A549 (cell line): ENCODE data around the gene SLC14A1. TPM values are rescaled to one million over a fixed set of nuclear protein-coding genes. Genes with fewer than 3 reads are reported as not detected.

Source experiments
- ATAC-seq, 2 experiments: fragments of 200-7000 bp in 1 of 2; fragments of >200 bp in 1 of 2; cut with Nextera tagmentation in 1 of 2; cut with Tn5 transposase in 1 of 2; 3 replicates each; pipeline versions ENCODE4 v1.8.0 to v1.9.1; 2018 to 2020; ENCODE audit warnings: mild to moderate bottlenecking in 1 of 2, moderate library complexity in 1 of 2
- CTCF ChIA-PET: fragments of 300-600 bp; sonication (Branson Sonifier 250); formaldehyde crosslinking; extraction: SDS; loops from one replicate; lab custom pipeline; 2021; ENCODE audit warnings: antibody characterized with exemption, inconsistent platforms; lab: Yijun Ruan, JAX
- POLR2A ChIA-PET: fragments of 350-600 bp; formaldehyde crosslinking; extraction: SDS; loops from one replicate; lab custom pipeline; 2021; ENCODE audit warnings: antibody characterized with exemption, inconsistent platforms; lab: Yijun Ruan, JAX
- DNase-seq, 2 experiments: peaks; one replicate each; pipeline versions ENCODE4 v3.0.0 to v3.0.0-alpha.2; 2011 to 2016; ENCODE audit warnings: low read depth in 1 of 2, low spot score in 1 of 2
- FAIRE-seq: peaks from 2 replicates; lab custom pipeline; 2011; peaks lifted over from hg19 to GRCh38; lab: Jason Lieb, UNC
- H3K27ac ChIP-seq, 2 experiments: fragments of >200 bp; sonication (Bioruptor Twin); formaldehyde crosslinking; 3 replicates each; pipeline ENCODE4 v1.5.1; 2016 to 2017
- H3K4me1 ChIP-seq: fragments of >200 bp; sonication (Bioruptor Twin); formaldehyde crosslinking; 3 replicates; pipeline ENCODE4 v1.6.1; 2016
- H3K4me2 ChIP-seq: fragments of >200 bp; sonication (Bioruptor Twin); formaldehyde crosslinking; 3 replicates; pipeline ENCODE4 v1.6.1; 2016
- H3K4me3 ChIP-seq: fragments of >200 bp; sonication (Bioruptor Twin); formaldehyde crosslinking; 3 replicates; pipeline ENCODE4 v1.5.1; 2016
- H3K9me3 ChIP-seq: fragments of >200 bp; sonication (Bioruptor Twin); formaldehyde crosslinking; 3 replicates; pipeline ENCODE4 v1.6.1; 2016
- BHLHE40 ChIP-seq: IDR thresholded peaks from 2 replicates; pipeline ENCODE4 v1.6.1; 2012; ENCODE audit warnings: low read depth, low read length, inconsistent platforms
- CBX2 ChIP-seq: fragments of 200-600 bp; sonication (generic); IDR thresholded peaks from 2 replicates; pipeline ENCODE4 v1.6.1; 2016; ENCODE audit warnings: low read depth, mild to moderate bottlenecking, borderline replicate concordance
- CEBPB ChIP-seq, 2 experiments: fragments of >200 bp in 1 of 2; sonication (Bioruptor Twin) in 1 of 2; formaldehyde crosslinking in 1 of 2; IDR thresholded peaks; 2 replicates each; pipeline ENCODE4 v1.6.1; 2012 to 2016
- GATA3 ChIP-seq: IDR thresholded peaks from 2 replicates; pipeline ENCODE4 v1.6.1; 2012; ENCODE audit warnings: borderline replicate concordance
- HDAC2 ChIP-seq: fragments of 200-600 bp; sonication (generic); IDR thresholded peaks from 2 replicates; pipeline ENCODE4 v1.6.1; 2016
- HEYL ChIP-seq: fragments of 250-450 bp; sonication (Bioruptor Pico); IDR thresholded peaks from 2 replicates; pipeline ENCODE4 v1.8.0; 2021; ENCODE audit warnings: mild to moderate bottlenecking, moderate library complexity
- HOXB13 ChIP-seq: fragments of 250-450 bp; sonication (Bioruptor Pico); IDR thresholded peaks from 2 replicates; pipeline ENCODE4 v1.5.0; 2020; ENCODE audit warnings: low read depth, mild to moderate bottlenecking, moderate library complexity
- KDM5A ChIP-seq: fragments of 200-600 bp; sonication (generic); IDR thresholded peaks from 2 replicates; pipeline ENCODE4 v1.6.1; 2016; ENCODE audit warnings: antibody characterized with exemption, mild to moderate bottlenecking
- MAFK ChIP-seq: fragments of 450-650 bp; IDR thresholded peaks from 2 replicates; pipeline ENCODE4 v1.6.1; 2014; ENCODE audit not compliant: partially characterized antibody
- MAZ ChIP-seq: fragments of 150-350 bp; IDR thresholded peaks from 2 replicates; pipeline ENCODE4 v1.6.1; 2014; ENCODE audit warnings: antibody characterized with exemption, low read depth, low read length, borderline replicate concordance
- MYC ChIP-seq: IDR thresholded peaks from 2 replicates; pipeline ENCODE4 v1.6.1; 2012; ENCODE audit warnings: mild to moderate bottlenecking, inconsistent platforms, low read length, improper control_type of control experiment, borderline replicate concordance
- PHF8 ChIP-seq: fragments of 200-600 bp; sonication (generic); IDR thresholded peaks from 2 replicates; pipeline ENCODE4 v1.6.1; 2016; ENCODE audit warnings: low read depth, mild to moderate bottlenecking, antibody characterized with exemption, moderate library complexity, borderline replicate concordance
- POLR2AphosphoS2 ChIP-seq: conservative IDR thresholded peaks from 2 replicates; pipeline ENCODE4 v1.6.1; 2012; ENCODE audit warnings: low read length, improper control_type of control experiment, inconsistent platforms
- RFX5 ChIP-seq: fragments of 450-650 bp; IDR thresholded peaks from 2 replicates; pipeline ENCODE4 v1.7.1; 2014; ENCODE audit warnings: antibody characterized with exemption, mild to moderate bottlenecking, moderate library complexity
- RNF2 ChIP-seq: fragments of 200-600 bp; sonication (generic); IDR thresholded peaks from 2 replicates; pipeline ENCODE4 v1.6.1; 2016; ENCODE audit warnings: low read depth, mild to moderate bottlenecking, antibody characterized with exemption, moderate library complexity, borderline replicate concordance
- SREBF2 ChIP-seq: fragments of 450-650 bp; IDR thresholded peaks from 2 replicates; pipeline ENCODE4 v1.6.1; 2014; ENCODE audit warnings: mild to moderate bottlenecking, moderate library complexity
- TFCP2L1 ChIP-seq: fragments of 250-450 bp; sonication (Bioruptor Pico); IDR thresholded peaks from 2 replicates; pipeline ENCODE4 v1.5.0; 2021; ENCODE audit warnings: mild to moderate bottlenecking
- ZSCAN20 ChIP-seq: fragments of 250-450 bp; sonication (Bioruptor Pico); IDR thresholded peaks from 2 replicates; pipeline ENCODE4 v1.8.0; 2022; ENCODE audit warnings: mild to moderate bottlenecking, moderate library complexity
- WGBS: methylation state at CpG from one replicate; pipeline ENCODE4 v1.1.6; 2017; ENCODE audit errors: missing lambda C conversion rate; 5-methylcytosine and 5-hydroxymethylcytosine counted together
- polyA plus RNA-seq, 4 experiments: library from polyadenylated mRNA; depleted of rRNA in 3 of 4; stranded (reverse); fragments of >200 nt; fragmentation: RNase III in 1 of 4; extraction: RNeasy Plus Mini Kit Qiagen cat#74134 plus additional on column Dnase treatment in 1 of 4; gene quantifications; 2 replicates in 3 of 4; 3 replicates in 1 of 4; pipeline ENCODE4 v1.2.3, GENCODE V29; 2011 to 2017
- TF ChIP-seq, protein P1 (sequence below): fragments of >200 bp; sonication (Bioruptor Twin); formaldehyde crosslinking; IDR thresholded peaks from 3 replicates; pipeline ENCODE4 v1.6.1; 2016
- TF ChIP-seq, protein P2 (sequence below): fragments of 250-450 bp; sonication (Bioruptor Pico); IDR thresholded peaks from 2 replicates; pipeline ENCODE4 v1.5.0; 2021; ENCODE audit warnings: mild to moderate bottlenecking, moderate library complexity, borderline replicate concordance
- TF ChIP-seq, protein P3 (sequence below): IDR thresholded peaks from 2 replicates; pipeline ENCODE4 v1.6.1; 2012; ENCODE audit warnings: low read depth, borderline replicate concordance
- TF ChIP-seq, protein P4 (sequence below): fragments of >200 bp; sonication (Bioruptor Twin); formaldehyde crosslinking; IDR thresholded peaks from 3 replicates; pipeline ENCODE4 v1.5.1; 2016

The SLC14A1 gene
- polyA plus RNA-seq, 2 of the 4 experiments (the other 2 are of a cell fraction), result 0.23 TPM; not detected in 1

DNA sequence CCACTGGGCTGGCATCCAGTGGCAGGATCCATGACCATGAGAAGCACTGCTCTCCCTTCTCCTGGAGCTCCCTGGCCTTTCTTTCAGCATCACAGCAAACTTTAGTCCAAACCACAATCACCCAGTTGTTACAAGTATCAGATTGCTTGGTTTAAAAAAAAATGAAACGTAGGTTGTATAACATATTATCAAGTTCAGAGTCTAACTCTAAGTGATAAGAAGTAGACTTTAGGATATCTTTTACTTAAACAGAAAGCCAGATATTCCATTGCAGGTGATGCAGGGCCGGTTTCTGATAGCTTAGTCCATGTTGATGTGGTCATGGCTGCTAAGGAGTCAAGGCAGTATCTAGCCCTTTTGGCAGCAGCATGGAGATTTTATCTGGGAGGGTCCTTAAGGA lies 24.5 kb downstream of the SLC14A1 start (continued):
- TF ChIP-seq, protein P1, sequence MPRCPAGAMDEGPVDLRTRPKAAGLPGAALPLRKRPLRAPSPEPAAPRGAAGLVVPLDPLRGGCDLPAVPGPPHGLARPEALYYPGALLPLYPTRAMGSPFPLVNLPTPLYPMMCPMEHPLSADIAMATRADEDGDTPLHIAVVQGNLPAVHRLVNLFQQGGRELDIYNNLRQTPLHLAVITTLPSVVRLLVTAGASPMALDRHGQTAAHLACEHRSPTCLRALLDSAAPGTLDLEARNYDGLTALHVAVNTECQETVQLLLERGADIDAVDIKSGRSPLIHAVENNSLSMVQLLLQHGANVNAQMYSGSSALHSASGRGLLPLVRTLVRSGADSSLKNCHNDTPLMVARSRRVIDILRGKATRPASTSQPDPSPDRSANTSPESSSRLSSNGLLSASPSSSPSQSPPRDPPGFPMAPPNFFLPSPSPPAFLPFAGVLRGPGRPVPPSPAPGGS, result no peak
- TF ChIP-seq SREBF2 (no peak), GATA3 (no peak), RFX5 (no peak), TFCP2L1 (CRISPR knock-in tag) (no peak), BHLHE40 (no peak)
- TF ChIP-seq, protein P2, sequence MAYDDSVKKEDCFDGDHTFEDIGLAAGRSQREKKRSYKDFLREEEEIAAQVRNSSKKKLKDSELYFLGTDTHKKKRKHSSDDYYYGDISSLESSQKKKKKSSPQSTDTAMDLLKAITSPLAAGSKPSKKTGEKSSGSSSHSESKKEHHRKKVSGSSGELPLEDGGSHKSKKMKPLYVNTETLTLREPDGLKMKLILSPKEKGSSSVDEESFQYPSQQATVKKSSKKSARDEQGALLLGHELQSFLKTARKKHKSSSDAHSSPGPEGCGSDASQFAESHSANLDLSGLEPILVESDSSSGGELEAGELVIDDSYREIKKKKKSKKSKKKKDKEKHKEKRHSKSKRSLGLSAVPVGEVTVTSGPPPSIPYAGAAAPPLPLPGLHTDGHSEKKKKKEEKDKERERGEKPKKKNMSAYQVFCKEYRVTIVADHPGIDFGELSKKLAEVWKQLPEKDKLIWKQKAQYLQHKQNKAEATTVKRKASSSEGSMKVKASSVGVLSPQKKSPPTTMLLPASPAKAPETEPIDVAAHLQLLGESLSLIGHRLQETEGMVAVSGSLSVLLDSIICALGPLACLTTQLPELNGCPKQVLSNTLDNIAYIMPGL (CRISPR knock-in tag), result no peak

DNA sequence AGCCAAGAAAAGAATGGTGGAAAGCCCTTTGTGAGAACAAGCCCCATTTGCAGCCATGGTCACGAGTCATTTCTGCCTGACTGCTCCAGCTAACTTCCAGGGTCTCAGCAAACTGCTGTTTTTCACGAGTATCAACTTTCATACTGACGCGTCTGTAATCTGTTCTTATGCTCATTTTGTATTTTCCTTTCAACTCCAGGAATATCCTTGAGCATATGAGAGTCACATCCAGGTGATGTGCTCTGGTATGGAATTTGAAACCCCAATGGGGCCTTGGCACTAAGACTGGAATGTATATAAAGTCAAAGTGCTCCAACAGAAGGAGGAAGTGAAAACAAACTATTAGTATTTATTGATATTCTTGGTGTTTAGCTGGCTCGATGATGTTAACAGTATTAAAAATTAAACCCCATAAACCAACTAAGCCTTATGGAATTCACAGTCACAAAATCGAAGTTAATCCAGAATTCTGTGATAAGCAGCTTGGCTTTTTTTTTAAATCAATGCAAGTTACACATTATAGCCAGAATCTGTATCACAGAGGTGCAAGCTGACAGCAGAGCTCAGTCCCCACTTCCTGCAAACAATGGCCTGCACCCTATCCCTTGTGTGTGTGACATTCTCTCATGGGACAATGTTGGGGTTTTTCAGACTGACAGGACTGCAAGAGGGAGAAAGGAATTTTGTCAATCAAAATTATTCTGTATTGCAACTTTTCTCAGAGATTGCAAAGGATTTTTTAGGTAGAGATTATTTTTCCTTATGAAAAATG lies 26.1 kb downstream of the SLC14A1 start:
- TF ChIP-seq MAFK, result no peak
- no peak for TF ChIP-seq ZSCAN20 (CRISPR knock-in tag)
- TF ChIP-seq HOXB13 (CRISPR knock-in tag), result no peak
- TF ChIP-seq PHF8, result no peak
- no peak for TF ChIP-seq HEYL (CRISPR knock-in tag)
- TF ChIP-seq, protein P3, sequence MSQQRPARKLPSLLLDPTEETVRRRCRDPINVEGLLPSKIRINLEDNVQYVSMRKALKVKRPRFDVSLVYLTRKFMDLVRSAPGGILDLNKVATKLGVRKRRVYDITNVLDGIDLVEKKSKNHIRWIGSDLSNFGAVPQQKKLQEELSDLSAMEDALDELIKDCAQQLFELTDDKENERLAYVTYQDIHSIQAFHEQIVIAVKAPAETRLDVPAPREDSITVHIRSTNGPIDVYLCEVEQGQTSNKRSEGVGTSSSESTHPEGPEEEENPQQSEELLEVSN, result no peak
- no peak for TF ChIP-seq KDM5A
- TF ChIP-seq, all 56 proteins: peak for 0
- no peak for DNase-seq
- no peak for ATAC-seq
- H3K4me1 ChIP-seq, result peaks cover 9% of the 10 kb centered on the region; the same call in 1 of the 3 replicates
- H3K4me2 ChIP-seq, result peak overlapping the region; percentile 44; the same call in 1 of the 3 replicates
- POLR2A ChIA-PET, result no interaction called here
- H3K27ac ChIP-seq, result no peak overlapping the region
- CTCF ChIA-PET, result interaction anchor here (1.2 to 1.7 kb wide), 2 partner anchors 27 to 130 kb away, joined by 3 to 4 read pairs; no protein-coding TSS in a partner anchor
- no peak for FAIRE-seq
- H3K9me3 ChIP-seq, result no peaks in the 10 kb centered on the region
- no peak overlapping the region for H3K4me3 ChIP-seq
- 27% methylated on average over 6 of the region's 6 CpGs for WGBS

DNA sequence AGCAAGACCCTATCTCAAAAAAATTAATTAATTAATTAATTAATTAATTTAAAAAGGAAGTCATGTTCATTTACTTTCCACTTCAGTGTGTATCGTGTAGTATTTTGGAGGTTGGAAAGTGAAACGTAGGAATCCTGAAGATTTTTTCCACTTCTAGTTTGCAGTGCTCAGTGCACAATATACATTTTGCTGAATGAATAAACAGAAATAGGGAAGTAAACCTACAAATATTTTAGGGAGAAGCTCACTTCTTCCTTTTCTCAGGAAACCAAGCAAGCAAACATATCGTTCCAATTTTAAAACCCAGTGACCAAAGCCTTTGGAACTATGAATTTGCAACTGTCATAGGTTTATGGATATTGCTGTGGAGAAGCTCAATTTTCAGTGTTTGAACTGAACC lies 27.8 kb downstream of the SLC14A1 start:
- Histone ChIP-seq H3K27ac (no peak overlapping the region), H3K9me3 (no peaks in the 10 kb centered on the region), H3K4me3 (no peak overlapping the region), H3K4me2 (no peak overlapping the region), H3K4me1 (peaks cover 9% of the 10 kb centered on the region; the same call in 1 of the 3 replicates)
- TF ChIP-seq POLR2AphosphoS2 (no peak), BHLHE40 (no peak), MAZ (no peak), HDAC2 (no peak), CEBPB (IDR thresholded peaks at IDR 0.05) (no peak), RFX5 (no peak), RNF2 (no peak), MYC (no peak), CBX2 (no peak), MAFK (no peak)
- TF ChIP-seq, protein P4, sequence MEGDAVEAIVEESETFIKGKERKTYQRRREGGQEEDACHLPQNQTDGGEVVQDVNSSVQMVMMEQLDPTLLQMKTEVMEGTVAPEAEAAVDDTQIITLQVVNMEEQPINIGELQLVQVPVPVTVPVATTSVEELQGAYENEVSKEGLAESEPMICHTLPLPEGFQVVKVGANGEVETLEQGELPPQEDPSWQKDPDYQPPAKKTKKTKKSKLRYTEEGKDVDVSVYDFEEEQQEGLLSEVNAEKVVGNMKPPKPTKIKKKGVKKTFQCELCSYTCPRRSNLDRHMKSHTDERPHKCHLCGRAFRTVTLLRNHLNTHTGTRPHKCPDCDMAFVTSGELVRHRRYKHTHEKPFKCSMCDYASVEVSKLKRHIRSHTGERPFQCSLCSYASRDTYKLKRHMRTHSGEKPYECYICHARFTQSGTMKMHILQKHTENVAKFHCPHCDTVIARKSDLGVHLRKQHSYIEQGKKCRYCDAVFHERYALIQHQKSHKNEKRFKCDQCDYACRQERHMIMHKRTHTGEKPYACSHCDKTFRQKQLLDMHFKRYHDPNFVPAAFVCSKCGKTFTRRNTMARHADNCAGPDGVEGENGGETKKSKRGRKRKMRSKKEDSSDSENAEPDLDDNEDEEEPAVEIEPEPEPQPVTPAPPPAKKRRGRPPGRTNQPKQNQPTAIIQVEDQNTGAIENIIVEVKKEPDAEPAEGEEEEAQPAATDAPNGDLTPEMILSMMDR, result no peak
- POLR2A ChIA-PET, result no interaction called here
- FAIRE-seq (no peak), DNase-seq (no peak), ATAC-seq (no peak)
- 82% methylated on average over 3 of the region's 3 CpGs for WGBS
- CTCF ChIA-PET, result interaction anchor here (1.0 to 1.3 kb wide), 2 partner anchors 27 to 59 kb away, joined by 3 to 4 read pairs; no protein-coding TSS in a partner anchor
